Small intestine (tissue), 7 donors: Measurements from ENCODE around the gene PELI2. TPM values are rescaled to one million over a fixed set of nuclear protein-coding genes. Genes with fewer than 3 reads are reported as not detected.
A peak's percentile ranks its signal among the peaks of the same experiment; 100 is the strongest.

ENCODE experiments used
- DNase-seq, 2 donors: peaks; one replicate each; pipeline versions ENCODE4 v3.0.0 to v3.0.0-alpha.2; 2013
- FAIRE-seq: peaks from 2 replicates; lab custom pipeline; 2012; peaks lifted over from hg19 to GRCh38; lab: Jason Lieb, UNC
- H3K27ac ChIP-seq, 3 donors: one replicate each; pipeline ENCODE4 v1.5.1; 2013; ENCODE audit warnings: low read length in 2 of 3, mild to moderate bottlenecking in 2 of 3, control low read depth in 1 of 3, inconsistent platforms in 1 of 3, low read depth in 1 of 3, moderate library complexity in 1 of 3
- H3K27me3 ChIP-seq, 3 donors: one replicate each; pipeline ENCODE4 v1.6.1; 2013; ENCODE audit warnings: low read length in 3 of 3, inconsistent platforms in 1 of 3; ENCODE audit not compliant: control insufficient read depth in 3 of 3, insufficient read depth in 3 of 3
- H3K36me3 ChIP-seq, 3 donors: one replicate each; pipeline ENCODE4 v1.6.1; 2013; ENCODE audit warnings: low read length in 3 of 3, inconsistent platforms in 1 of 3, low read depth in 1 of 3, mild to moderate bottlenecking in 1 of 3, moderate library complexity in 1 of 3; ENCODE audit not compliant: control insufficient read depth in 3 of 3, insufficient read depth in 2 of 3
- H3K4me1 ChIP-seq, 3 donors: one replicate each; pipeline ENCODE4 v1.6.1; 2013; ENCODE audit warnings: low read length in 2 of 3, inconsistent platforms in 1 of 3, low read depth in 1 of 3, mild to moderate bottlenecking in 1 of 3, moderate library complexity in 1 of 3; ENCODE audit not compliant: control insufficient read depth in 3 of 3, insufficient read depth in 2 of 3
- H3K4me3 ChIP-seq, 3 donors: one replicate each; pipeline ENCODE4 v1.5.1; 2013; ENCODE audit warnings: low read length in 3 of 3, control low read depth in 1 of 3, inconsistent platforms in 1 of 3, low read depth in 1 of 3, mild to moderate bottlenecking in 1 of 3, moderate library complexity in 1 of 3
- H3K9me3 ChIP-seq, 2 donors: one replicate each; pipeline ENCODE4 v1.6.1; 2013; ENCODE audit warnings: low read depth in 1 of 2, low read length in 1 of 2; ENCODE audit not compliant: control insufficient read depth in 2 of 2, insufficient read depth in 1 of 2
- WGBS, 3 donors: extraction: QIAGEN DNeasy Blood & Tissue Kit; methylation state at CpG; one replicate each; pipeline ENCODE4 v1.1.7; 2013; 5-methylcytosine and 5-hydroxymethylcytosine counted together
- polyA plus RNA-seq, 4 donors: library from polyadenylated mRNA; stranded (reverse) in 3 of 4; unstranded in 1 of 4; fragments of 200-250 nt in 3 of 4; fragments of 120-200 nt in 1 of 4; gene quantifications; one replicate each; pipeline versions ENCODE4 v1.2.1 to v1.2.3, GENCODE V29; 2013
- donor health status: healthy with polysubstance abuse.
- donor health status: control.
- donor health status: control.
- donor health status: Bipolar disorder and iron deficiency.
- donor health status: healthy.

PELI2 gene
- polyA plus RNA-seq, 4 donors = 4.4 to 19.5 (median 8.9) TPM

GRCh38 chr14:56108057-56108456 lies 10.2 kb upstream of the PELI2 start:
- no peak overlapping the region for H3K4me3 ChIP-seq
- no peaks in the 10 kb centered on the region for H3K27me3 ChIP-seq
- 73 to 74% (median 73%) methylated on average over 1 of the region's 1 CpG for WGBS, 3 donors
- H3K9me3 ChIP-seq = no peaks in the 10 kb centered on the region
- no peak overlapping the region for H3K27ac ChIP-seq
- no peaks in the 10 kb centered on the region for H3K36me3 ChIP-seq
- H3K4me1 ChIP-seq = no peaks in the 10 kb centered on the region
- FAIRE-seq (no peak), DNase-seq (no peak)

GRCh38 chr14:56112781-56113180 lies 5.4 kb upstream of the PELI2 start:
- DNase-seq = no peak
- no peak for FAIRE-seq
- no peak overlapping the region for H3K4me3 ChIP-seq
- H3K27ac ChIP-seq = no peak overlapping the region
- H3K36me3 ChIP-seq = no peaks in the 10 kb centered on the region
- peaks cover 0 to 3% (median 0%) of the 10 kb centered on the region in 3 donors for H3K4me1 ChIP-seq
- WGBS, 3 donors = 81 to 95% (median 95%) methylated on average over 2 of the region's 2 CpGs
- no peaks in the 10 kb centered on the region for H3K27me3 ChIP-seq
- H3K9me3 ChIP-seq = no peaks in the 10 kb centered on the region

DNA sequence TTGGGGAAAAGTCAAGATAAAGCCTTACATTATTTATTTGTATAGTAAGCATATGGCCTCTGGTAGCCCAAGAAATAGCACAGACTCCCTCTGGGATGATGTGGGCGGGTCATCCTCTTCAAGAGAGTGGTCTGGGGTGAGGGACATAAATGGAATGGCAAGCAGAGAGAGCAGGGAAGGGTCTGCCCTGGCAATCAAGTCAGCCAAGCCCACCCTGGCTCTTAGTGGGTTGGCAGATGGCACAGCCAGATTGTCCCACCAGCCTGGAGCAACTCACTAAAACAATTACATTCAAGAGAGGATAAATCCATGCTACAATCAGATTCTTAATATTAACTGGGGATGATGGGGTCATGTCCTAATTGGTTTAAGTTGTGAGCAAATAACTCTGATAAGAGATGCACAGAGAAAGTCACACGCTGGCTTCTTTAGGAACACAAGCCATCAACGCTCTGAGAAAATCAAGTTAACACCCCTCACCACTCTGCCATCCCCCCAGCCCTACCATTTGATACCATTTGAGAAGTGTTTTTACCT lies 2.8 kb upstream of the PELI2 start:
- Histone ChIP-seq H3K36me3 (no peaks in the 10 kb centered on the region), H3K4me1 (peaks cover 0 to 4% (median 0%) of the 10 kb centered on the region in 3 donors), H3K27ac (no peak overlapping the region), H3K9me3 (no peaks in the 10 kb centered on the region), H3K27me3 (no peaks in the 10 kb centered on the region), H3K4me3 (no peak overlapping the region)
- no peak for DNase-seq
- 86 to 95% (median 88%) methylated on average over 3 of the region's 3 CpGs for WGBS, 3 donors
- FAIRE-seq = no peak

DNA sequence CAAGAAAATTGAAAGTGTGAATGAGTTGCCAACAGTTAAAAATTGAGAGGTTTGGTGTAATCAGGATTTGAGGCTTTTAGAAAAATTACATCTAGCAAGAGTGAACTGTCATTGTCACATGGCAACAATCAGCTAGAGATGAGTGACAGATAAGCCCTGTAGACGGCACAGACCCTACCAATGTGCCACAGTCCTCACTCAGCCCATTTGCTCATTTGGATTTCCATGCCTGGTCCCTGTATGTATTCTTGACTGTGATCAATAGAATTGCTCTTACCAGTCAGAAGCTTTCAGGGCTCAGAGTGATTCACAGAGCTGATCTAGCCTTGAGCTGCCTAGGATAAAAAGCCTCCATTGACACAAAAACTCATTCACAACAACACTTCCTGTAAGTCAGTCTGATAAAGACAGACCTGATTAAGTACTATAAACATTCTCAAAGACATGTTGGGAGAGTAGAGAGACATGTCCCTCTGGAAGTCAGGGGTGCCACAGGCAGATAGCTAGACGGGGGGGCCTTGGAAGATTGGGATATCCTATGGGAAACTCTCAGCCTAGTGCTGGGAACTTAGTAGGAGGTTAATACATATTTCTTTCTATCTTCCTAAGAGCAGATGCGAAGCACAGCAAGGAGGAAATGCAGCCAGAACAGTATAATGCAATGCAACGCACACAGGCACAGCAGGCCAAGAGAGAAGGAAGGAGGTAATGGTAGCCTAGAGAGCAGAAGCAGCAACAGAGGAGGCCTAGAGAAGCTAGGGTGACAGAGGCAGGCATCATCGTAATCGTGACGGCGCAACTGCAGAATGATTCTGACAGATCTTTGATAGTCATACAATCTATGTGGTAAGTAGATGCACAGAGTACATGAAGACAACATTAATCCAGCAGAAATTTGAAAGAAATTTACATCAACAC lies 2.0 kb upstream of the PELI2 start:
- DNase-seq (no peak), FAIRE-seq (no peak)
- 69 to 80% (median 72%) methylated on average over 8 of the region's 8 CpGs for whole genome bisulfite sequencing, 3 donors
- no peak overlapping the region for H3K4me3 ChIP-seq
- peaks cover 0 to 7% (median 0%) of the 10 kb centered on the region in 3 donors for H3K4me1 ChIP-seq
- H3K27ac ChIP-seq = peak overlapping the region in 1 of 3 donors; percentile 14
- H3K36me3 ChIP-seq = no peaks in the 10 kb centered on the region
- H3K9me3 ChIP-seq = no peaks in the 10 kb centered on the region
- H3K27me3 ChIP-seq = no peaks in the 10 kb centered on the region

- Histone ChIP-seq H3K4me1 (peaks cover 0 to 9% (median 0%) of the 10 kb centered on the region in 3 donors), H3K4me3 (peak overlapping the region; percentile 84 to 94 (median 87)), H3K27ac (peak overlapping the region; percentile 75 to 93 (median 83)), H3K27me3 (no peaks in the 10 kb centered on the region), H3K9me3 (no peaks in the 10 kb centered on the region), H3K36me3 (no peaks in the 10 kb centered on the region)
- no peak for FAIRE-seq
- peak in 1 of 2 donors; percentile 62 for DNase-seq
- WGBS, 3 donors = 0 to 1% (median 0%) methylated on average over 45 to 87 of the region's 87 CpGs
Observed at GRCh38 chr14:56118611-56119181, 485 bp downstream of the PELI2 start.

DNA sequence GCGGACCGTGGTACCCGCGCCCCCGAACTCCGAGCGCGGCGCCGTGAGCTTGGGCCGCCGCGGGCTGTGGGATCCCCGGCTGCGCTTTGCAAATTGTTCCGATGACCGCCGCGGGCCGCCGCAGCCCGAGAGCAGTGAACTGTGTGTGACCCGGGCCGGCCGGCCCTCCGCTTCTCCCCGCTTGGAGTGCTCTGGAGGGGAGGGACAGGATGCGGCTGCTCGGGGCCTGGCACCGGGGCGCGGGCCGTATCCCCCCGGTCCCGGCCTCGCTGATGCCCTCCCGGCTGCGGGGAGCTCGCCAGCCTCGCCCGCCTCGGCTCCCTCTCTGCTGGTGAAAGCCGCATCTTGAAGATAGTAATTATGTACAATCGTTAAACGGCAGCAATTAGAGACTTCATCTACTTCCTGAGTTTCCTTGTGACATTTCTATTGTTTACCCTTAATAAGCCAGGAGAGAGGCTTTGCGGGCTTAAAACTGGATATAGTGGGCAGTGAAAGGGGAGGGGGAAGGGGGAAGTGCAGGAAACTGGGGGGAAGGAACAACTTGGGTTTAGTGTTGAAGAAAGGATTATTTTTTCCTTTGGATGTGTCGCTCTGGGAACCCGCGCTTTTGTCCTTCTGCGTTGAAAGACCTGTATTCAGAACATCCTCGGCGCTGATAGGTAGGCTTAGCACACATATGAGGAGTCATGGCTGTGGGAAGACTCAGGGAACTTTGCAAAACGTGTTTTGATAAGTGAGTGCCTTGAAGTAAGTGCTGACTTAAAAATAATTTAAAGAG lies 1.2 kb downstream of the PELI2 start:
- FAIRE-seq = no peak
- 1 to 2% (median 1%) methylated on average over 32 to 53 of the region's 53 CpGs for WGBS, 3 donors
- Histone ChIP-seq H3K36me3 (no peaks in the 10 kb centered on the region), H3K27me3 (no peaks in the 10 kb centered on the region), H3K9me3 (no peaks in the 10 kb centered on the region), H3K4me3 (peak overlapping the region; percentile 84 to 94 (median 87)), H3K27ac (peak overlapping the region; percentile 74 to 93 (median 83)), H3K4me1 (peaks cover 0 to 14% (median 0%) of the 10 kb centered on the region in 3 donors)
- peak; percentile 44 to 71 for DNase-seq

DNA sequence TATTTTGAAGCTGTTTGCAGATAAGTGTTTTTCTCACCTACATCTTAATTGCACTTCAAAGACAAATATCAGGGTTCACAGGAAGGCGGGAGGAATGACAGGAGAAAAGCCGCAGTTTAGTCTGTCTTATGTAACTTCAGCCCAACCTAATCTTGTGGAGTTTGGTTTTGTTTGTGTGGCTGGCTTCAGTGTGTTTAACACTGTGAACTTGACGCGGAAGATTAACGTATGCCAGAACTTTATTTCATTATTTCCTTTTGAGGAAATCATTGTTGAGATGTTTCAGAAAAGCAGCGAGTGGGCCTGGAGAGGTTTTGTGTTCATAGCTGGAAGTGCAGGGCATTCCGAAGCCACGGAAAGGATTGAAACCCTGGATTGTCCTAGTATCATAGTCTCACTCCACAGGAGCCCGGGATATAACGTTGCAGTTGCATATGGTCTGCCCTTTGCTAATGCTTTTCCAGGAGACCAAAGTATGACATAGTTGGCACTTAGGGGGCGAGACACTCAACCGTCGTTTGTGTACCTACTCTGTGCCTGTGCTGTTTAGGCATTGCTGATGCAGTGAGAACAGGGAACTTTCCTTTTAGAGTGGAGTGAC lies 2.0 kb downstream of the PELI2 start:
- no peaks in the 10 kb centered on the region for H3K27me3 ChIP-seq
- DNase-seq = peak; percentile 49 to 60
- peak overlapping the region in 2 of 3 donors; percentile 84 to 87 for H3K4me3 ChIP-seq
- H3K4me1 ChIP-seq = peaks cover 0 to 22% (median 0%) of the 10 kb centered on the region in 3 donors
- H3K36me3 ChIP-seq = no peaks in the 10 kb centered on the region
- peak overlapping the region; percentile 74 to 93 (median 83) for H3K27ac ChIP-seq
- FAIRE-seq = no peak
- H3K9me3 ChIP-seq = no peaks in the 10 kb centered on the region
- WGBS, 3 donors = 4 to 7% (median 7%) methylated on average over 13 of the region's 13 CpGs
